Smooth muscle cell (in vitro differentiated cells): Measurements from ENCODE around the gene SCGB1D1. TPM values are rescaled to one million over a fixed set of nuclear protein-coding genes. Genes with fewer than 3 reads are reported as not detected.

ENCODE experiments used
- DNase-seq: peaks from one replicate; lab custom pipeline; 2025; ENCODE audit not compliant: unreplicated experiment; lab: John Stamatoyannopoulos, UW
- H2AFZ ChIP-seq: fragments of 200-600 bp; sonication (generic); 2 replicates; pipeline ENCODE4 v1.6.0; 2016; ENCODE audit warnings: antibody characterized with exemption, low read depth, mild to moderate bottlenecking
- H3F3A ChIP-seq: fragments of 200-600 bp; sonication (generic); 2 replicates; pipeline ENCODE4 v1.6.0; 2017; ENCODE audit warnings: antibody characterized with exemption, low read depth
- H3K27ac ChIP-seq: fragments of 200-600 bp; sonication (generic); 2 replicates; pipeline ENCODE4 v1.5.1; 2016; ENCODE audit warnings: low read depth, mild to moderate bottlenecking
- H3K27me3 ChIP-seq: fragments of 200-600 bp; sonication (generic); 2 replicates; pipeline ENCODE4 v1.6.1; 2016; ENCODE audit warnings: low read depth, mild to moderate bottlenecking
- H3K36me3 ChIP-seq: fragments of 200-600 bp; sonication (generic); 2 replicates; pipeline ENCODE4 v1.5.1; 2016; ENCODE audit warnings: low read depth
- H3K4me1 ChIP-seq: fragments of 200-600 bp; sonication (generic); 2 replicates; pipeline ENCODE4 v1.5.1; 2016; ENCODE audit warnings: low read depth
- H3K4me2 ChIP-seq: fragments of 200-600 bp; sonication (generic); 2 replicates; pipeline ENCODE4 v1.6.0; 2016; ENCODE audit warnings: mild to moderate bottlenecking
- H3K4me3 ChIP-seq: fragments of 200-600 bp; sonication (generic); 2 replicates; pipeline ENCODE4 v1.5.1; 2016; ENCODE audit warnings: mild to moderate bottlenecking
- H3K79me2 ChIP-seq: fragments of 200-600 bp; sonication (generic); 2 replicates; pipeline ENCODE4 v1.6.0; 2016; ENCODE audit warnings: low read depth, mild to moderate bottlenecking
- H3K9ac ChIP-seq: fragments of 200-600 bp; sonication (generic); 2 replicates; pipeline ENCODE4 v1.6.0; 2016; ENCODE audit warnings: low read depth
- H3K9me3 ChIP-seq: fragments of 200-600 bp; sonication (generic); replicated peaks from 2 replicates; pipeline ENCODE4 v1.5.1; 2016; ENCODE audit warnings: low read depth
- H4K20me1 ChIP-seq: fragments of 200-600 bp; sonication (generic); 2 replicates; pipeline ENCODE4 v1.6.0; 2016; ENCODE audit warnings: low read depth
- CTCF ChIP-seq: fragments of 200-600 bp; sonication (generic); IDR thresholded peaks from 2 replicates; pipeline ENCODE4 v1.5.1; 2017; ENCODE audit warnings: borderline replicate concordance, mild to moderate bottlenecking, antibody characterized with exemption; ENCODE audit not compliant: insufficient read depth, poor library complexity, severe bottlenecking
- WGBS: methylation state at CpG from one replicate; pipeline ENCODE4 v1.1.7; 2016; ENCODE audit warnings: low lambda C conversion rate; 5-methylcytosine and 5-hydroxymethylcytosine counted together
- polyA plus RNA-seq: library from polyadenylated mRNA; unstranded; fragments of >200 nt; fragmentation: Nextera tagmentation; extraction: Ambion mirVana; gene quantifications from 2 replicates; pipeline ENCODE4 v1.2.1, GENCODE V29; 2016
- total RNA-seq: library from RNA; depleted of rRNA; stranded (reverse); fragments of >200 nt; gene quantifications from 2 replicates; pipeline ENCODE4 v1.2.3, GENCODE V29; 2014

Gene SCGB1D1
- total and polyA plus RNA-seq, 2 experiments from 2014 or later, result not detected

DNA sequence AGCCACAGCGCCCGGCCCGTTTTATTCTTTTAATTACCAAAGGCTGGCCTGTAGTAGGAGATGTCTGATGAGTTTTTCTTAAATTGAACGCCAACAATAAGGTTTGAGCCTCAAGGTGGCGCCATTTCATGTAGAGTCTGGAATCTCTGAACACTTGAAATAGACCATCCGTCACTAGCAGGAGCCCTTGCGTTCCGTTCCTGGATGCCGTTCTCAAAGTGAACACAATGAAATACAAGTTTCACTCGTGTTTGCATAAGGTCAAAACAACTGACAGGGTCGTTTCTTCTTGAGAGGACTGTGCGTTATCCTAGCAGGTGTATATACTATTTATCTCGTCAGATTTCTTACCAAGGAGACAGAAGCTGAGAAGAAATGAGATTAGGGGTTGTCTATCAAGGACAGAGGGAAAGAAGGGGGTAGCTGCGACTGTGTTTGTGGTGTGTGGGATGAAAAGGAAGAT is 18.7 kb upstream of the SCGB1D1 start:
- Histone ChIP-seq H3K27me3 (peaks cover 30% of the 10 kb centered on the region), H2AFZ (peak overlapping the region; percentile 81), H3F3A (no peaks in the 10 kb centered on the region), H3K27ac (no peak overlapping the region), H3K36me3 (no peaks in the 10 kb centered on the region), H3K9ac (no peak overlapping the region), H4K20me1 (no peaks in the 10 kb centered on the region), H3K4me1 (peaks cover 2% of the 10 kb centered on the region), H3K79me2 (no peaks in the 10 kb centered on the region), H3K4me2 (peak overlapping the region; percentile 80), H3K4me3 (peak overlapping the region; percentile 26), H3K9me3 (no peaks in the 10 kb centered on the region)
- 14% methylated on average over 14 of the region's 14 CpGs for WGBS
- TF ChIP-seq CTCF, result peak; percentile 65
- peak; percentile 9 for DNase-seq

DNA sequence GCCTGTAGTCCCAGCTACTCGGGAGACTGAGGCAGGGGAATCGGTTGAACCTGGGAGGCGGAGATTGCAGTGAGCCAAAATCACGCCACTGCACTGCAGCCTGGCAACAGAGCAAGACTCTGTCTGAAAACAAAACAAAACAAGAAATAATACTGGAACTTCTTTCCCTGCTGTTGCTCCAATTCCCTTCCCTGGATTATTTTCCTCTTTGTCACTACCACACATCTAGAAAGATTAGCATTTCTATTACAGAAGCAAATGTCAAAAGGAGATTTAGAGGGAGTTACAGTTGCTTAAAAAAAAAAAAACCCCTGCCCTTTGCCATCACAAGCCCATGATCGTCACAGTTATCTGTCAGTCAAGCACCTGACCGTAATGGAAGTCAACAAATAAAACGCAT is 17.7 kb upstream of the SCGB1D1 start:
- Histone ChIP-seq H2AFZ (no peak overlapping the region), H3K4me1 (peaks cover 2% of the 10 kb centered on the region), H3K36me3 (no peaks in the 10 kb centered on the region), H3F3A (no peaks in the 10 kb centered on the region), H3K4me2 (no peak overlapping the region), H3K9me3 (no peaks in the 10 kb centered on the region), H3K79me2 (no peaks in the 10 kb centered on the region), H3K27ac (no peak overlapping the region), H3K9ac (no peak overlapping the region), H3K4me3 (no peak overlapping the region), H3K27me3 (peaks cover 30% of the 10 kb centered on the region), H4K20me1 (no peaks in the 10 kb centered on the region)
- no peak for TF ChIP-seq CTCF
- DNase-seq, result no peak
- 80% methylated on average over 7 of the region's 7 CpGs for WGBS

GRCh38 chr11:62176766-62177165 is 13.2 kb upstream of the SCGB1D1 start:
- Histone ChIP-seq H3K4me1 (no peaks in the 10 kb centered on the region), H2AFZ (no peak overlapping the region), H3K4me2 (no peak overlapping the region), H3K27ac (no peak overlapping the region), H3K9me3 (no peaks in the 10 kb centered on the region), H3K36me3 (no peaks in the 10 kb centered on the region), H3K79me2 (no peaks in the 10 kb centered on the region), H4K20me1 (no peaks in the 10 kb centered on the region), H3K27me3 (peaks cover 39% of the 10 kb centered on the region), H3F3A (no peaks in the 10 kb centered on the region), H3K4me3 (no peak overlapping the region), H3K9ac (no peak overlapping the region)
- WGBS, result 79% methylated on average over 3 of the region's 3 CpGs
- TF ChIP-seq CTCF, result no peak
- no peak for DNase-seq

DNA sequence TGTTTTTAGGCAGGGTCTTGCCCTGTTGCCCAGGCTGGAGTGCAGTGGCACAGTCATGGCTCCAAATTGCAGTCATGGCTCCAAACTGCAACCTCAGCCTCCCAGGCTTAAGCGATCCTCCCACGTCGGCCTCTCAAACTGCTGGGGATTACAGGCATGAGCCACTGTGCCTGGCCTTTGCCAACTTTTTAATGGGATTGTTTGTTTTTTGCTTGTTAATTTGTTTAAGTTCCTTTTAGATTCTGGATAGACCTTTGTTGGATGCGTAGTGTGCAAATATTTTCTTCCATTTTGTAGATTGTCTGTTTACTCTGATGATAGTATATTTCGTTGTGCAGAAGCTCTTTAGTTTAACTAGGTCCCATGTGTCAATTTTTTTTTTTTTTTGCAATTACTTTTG is 10.0 kb upstream of the SCGB1D1 start:
- H3K9me3 ChIP-seq, result no peaks in the 10 kb centered on the region
- no peak for TF ChIP-seq CTCF
- no peaks in the 10 kb centered on the region for H3F3A ChIP-seq
- H3K27ac ChIP-seq, result no peak overlapping the region
- H3K9ac ChIP-seq, result no peak overlapping the region
- H3K79me2 ChIP-seq, result no peaks in the 10 kb centered on the region
- 85% methylated on average over 5 of the region's 5 CpGs for WGBS
- no peak overlapping the region for H3K4me3 ChIP-seq
- no peaks in the 10 kb centered on the region for H3K36me3 ChIP-seq
- peaks cover 18% of the 10 kb centered on the region for H3K27me3 ChIP-seq
- no peak for DNase-seq
- no peak overlapping the region for H3K4me2 ChIP-seq
- no peak overlapping the region for H2AFZ ChIP-seq
- H4K20me1 ChIP-seq, result no peaks in the 10 kb centered on the region
- no peaks in the 10 kb centered on the region for H3K4me1 ChIP-seq
